NCI-H2029 (cell line): ENCODE results near the gene SLC17A5.
"Not testable (repeated sequence)": the region's sequence is repeated elsewhere in the genome, so short reads cannot be mapped to it uniquely, and the experiment has no call there.

Source experiments
- DNase-seq: peaks from one replicate; lab custom pipeline; 2025; lab: John Stamatoyannopoulos, UW

The SLC17A5 gene

DNA sequence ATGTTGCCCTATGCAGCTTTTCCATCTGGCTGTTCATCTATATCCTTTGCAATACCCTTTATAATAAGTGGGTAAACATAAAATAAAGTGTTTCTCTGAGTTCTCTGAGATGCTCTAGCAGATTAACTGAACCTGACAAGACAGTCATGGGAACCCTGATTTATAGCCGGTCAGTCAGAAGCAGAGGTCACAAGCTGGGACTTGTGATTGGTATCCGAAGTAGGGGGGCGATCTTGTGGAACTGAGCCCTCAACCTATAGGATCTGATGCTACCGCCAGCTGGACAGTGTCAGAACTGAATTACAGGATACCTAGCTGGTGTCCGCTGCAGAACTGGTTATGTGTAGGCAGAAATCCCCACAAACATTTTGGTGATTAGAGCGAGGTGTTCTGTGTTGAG lies 39.0 kb downstream of the SLC17A5 start:
- no peak for DNase-seq

DNA sequence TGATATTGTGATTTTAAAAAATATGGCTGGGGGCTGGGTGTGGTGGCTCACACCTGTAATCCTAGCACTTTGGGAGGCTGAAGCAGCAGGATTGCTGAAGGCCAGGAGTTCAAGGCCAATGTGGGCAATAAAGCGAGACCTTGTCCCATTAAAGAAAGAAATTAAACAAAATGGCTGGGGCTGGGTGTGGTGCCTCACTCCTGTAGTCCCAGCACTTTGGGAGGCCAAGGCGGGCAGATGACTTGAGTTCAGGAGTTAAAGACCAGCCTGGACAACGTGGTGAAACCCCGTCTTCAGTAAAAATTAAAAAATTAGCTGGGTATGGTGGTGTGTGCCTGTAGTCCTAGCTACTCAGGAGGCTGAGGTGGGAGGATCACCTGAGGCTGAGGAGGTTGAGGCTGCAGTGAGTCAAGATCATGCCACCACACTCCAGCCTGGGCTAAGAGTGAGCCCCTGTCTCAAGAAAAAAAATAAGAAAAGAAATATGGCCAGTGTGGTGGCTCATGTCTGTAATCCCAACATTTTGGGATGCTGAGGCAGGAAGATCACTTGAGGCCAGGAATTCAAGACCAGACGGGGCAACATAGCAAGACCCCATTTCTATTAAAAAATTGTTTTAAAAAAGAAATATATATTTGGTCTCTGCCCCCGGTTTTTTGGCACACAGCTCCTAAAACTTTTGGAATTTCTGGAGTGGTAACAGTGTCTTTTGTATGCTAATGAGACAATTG lies 39.8 kb downstream of the SLC17A5 start:
- no peak for DNase-seq

DNA sequence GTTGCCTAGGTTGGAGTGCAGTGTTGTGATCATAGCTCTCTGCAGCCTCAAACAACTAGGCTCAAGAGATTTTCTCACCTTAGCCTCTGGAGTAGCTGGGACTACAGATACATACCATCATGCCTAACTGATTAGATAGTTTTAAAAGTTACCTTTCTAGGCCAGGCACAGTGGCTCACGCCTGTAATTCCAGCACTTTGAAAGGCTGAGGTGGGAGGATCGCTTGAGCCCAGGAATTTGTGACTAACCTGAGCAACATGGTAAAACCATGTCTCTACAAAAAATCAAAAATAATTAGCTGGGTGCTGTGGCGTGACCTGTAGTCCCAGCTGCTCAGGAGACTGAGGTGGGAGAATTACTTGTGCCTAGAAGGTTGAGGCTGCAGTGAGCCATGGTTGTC lies 41.2 kb downstream of the SLC17A5 start:
- no peak for DNase-seq

DNA sequence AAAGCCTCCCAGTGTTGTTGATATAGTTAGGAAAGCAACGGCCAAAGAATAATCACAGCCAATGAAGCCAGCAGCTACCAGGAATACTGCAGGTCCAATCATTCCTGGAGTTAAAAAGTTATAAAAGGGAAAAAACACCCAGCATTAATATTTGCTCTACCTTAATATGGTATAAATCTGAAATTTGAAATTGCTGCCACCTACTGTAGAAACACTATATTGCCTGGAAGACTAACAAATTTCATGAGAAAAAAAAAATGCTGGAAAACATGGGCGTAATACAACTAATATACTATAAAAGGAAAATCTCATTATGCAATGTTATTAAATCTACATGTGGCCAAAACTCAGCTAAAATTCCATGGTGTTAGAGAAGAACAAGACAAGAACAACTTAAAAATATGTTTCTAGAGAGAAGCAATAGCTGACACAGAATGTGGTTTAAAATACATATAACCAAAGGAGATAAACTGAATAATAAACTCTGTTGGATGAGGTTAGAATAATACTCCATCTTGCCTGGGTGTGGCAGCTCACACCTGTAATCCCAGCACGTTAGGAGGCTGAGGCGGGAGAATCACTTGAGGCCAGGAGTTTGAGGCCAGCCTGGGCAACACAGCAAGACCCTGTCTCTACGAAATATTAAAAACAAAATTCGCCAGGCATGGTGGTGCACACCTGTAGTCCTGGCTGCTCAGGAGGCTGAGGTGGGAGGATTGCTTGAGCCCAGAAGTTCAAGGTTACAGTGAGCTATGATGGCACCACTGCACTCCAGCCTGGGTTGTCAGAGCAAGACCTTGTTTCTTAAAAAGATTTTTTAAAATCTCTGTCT lies 43.1 kb downstream of the SLC17A5 start:
- DNase-seq: no peak

DNA sequence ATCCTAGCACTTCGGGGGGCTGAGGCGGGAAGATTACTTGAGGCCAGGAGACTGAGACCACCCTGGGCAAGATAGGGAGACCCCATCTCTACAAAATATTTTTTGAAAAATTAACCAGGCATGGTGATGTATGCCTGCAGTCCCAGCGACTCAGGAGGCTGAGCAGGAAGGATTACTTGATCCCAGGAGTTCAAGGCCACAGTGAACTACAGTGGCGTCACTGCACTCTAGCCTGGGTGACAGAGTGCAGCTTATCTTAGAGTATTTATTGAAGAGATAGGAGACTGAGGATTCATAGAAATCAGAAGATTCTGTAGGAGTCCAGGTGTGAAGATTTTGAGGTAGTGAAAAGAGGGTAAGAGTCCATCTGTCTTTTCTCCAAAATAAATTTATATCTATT lies 45.0 kb downstream of the SLC17A5 start:
- DNase-seq: no peak

DNA sequence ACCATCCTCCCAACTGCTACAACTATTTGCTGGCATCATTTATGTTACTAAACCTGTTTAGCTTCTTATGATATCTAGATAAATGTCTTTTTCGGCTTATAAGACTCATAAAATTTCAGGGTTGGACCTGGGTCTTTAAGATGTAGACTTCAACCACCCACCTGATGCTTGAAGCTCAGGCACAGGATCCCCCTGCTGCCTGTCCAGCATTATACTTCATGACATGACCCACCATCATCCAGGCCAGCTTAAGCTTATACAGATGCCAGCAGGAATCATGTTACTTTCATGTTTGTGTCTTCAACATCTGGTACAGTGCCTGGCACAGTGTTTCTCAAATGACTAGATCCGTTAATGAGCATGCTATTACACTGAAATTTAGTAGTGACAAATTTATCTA lies 47.4 kb downstream of the SLC17A5 start:
- no peak for DNase-seq

DNA sequence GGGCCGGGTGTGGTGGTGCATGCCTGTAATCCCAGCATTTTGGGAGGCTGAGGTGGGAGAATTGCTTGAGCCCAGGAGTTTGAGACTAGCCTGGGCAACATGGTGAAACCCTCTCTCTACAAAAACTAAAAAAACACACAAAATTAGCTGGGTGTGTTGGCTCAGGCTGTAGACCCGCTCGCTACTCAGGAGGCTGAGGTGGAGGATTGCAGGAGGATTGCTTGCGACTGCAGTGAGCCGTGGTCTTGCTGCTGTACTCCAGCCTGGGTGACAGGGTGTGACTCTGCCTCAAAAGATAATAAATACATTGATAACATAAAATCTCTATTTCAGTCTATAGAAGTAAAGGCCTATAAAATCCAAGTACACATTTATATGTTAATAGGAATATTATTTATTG lies 49.3 kb downstream of the SLC17A5 start:
- no peak for DNase-seq

DNA sequence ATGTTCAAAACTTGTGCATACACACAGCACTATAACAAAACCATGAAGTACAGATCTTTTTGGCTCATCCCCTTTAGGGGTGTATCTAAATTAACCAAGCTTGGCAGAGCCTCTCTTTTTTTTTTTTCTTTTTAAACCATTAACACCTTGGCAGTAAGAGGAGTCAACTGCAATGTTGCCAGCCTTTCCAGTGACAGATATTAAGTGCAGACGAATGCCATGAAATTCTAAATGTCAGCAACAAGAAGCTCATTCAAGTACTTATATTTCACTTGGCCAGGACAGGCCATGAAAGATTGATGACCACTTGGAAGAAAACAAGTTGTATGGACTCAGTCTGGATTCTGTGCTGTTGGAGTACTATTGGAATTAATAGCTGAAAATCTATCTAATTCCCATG lies 49.8 kb downstream of the SLC17A5 start:
- DNase-seq: no peak

DNA sequence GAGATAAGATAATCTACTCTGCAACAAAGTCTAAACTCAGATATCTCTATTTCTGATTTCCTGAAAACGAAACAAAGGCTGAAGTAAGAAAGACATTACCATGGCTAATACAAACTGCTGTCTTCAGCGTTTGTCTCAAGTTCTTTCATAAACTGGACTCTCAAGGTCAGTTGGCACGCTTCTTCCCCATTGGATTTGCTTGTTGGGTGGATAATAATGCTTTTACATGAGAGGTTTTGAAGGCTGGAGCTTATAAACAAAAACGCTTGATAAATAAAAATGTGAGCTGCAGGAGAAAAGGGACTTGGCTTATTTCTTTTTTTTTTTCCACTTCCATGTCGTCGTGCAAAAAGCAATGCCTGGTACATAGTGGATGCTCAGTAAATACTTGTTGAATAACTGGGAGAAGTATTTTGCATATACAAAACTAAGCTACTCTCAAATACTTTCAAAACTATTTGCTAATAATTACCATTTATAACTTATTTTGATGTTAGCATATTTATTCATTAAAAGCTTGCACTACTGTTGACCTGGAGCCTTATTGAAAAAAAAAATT lies 67.3 kb downstream of the SLC17A5 start:
- no peak for DNase-seq

DNA sequence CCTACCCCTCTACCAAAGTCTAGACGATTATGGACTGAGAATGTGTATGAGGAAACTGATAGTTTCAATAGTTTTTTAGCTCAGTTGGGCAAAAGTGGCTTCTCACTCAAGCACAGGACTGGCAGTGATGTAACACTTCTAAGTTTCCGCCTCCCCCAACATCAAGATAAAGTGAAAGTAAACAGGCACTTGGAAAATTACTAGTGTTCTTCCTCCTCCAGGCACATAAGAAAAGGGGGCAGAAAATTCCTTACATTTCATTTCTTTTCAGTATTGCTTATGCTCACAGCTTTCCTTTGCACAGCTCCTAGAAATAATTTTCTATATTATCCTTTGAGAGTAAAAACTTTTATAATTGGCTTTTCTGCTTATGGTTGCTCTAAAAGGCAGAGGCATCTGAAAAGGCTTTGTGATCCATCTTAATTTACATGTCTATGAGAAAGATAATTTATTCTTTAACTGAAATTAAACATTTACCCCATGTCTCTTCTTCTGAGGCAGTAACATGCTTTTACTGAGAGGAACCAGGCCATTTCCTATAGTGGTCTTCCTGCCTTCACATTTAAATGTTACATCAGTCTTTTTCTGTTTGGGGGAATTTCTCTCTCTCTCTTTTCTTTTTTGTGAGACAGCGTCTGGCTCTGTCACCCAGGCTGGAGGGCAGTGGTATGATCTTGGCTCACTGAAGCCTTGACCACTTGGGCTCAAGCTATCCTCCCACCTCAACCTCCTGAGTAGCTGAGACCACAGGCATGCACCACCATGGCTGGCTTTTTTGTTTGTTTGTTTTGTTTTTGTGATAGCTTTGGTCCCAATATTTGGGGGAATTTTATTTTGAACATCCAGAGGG lies 68.0 kb downstream of the SLC17A5 start:
- DNase-seq: no peak

DNA sequence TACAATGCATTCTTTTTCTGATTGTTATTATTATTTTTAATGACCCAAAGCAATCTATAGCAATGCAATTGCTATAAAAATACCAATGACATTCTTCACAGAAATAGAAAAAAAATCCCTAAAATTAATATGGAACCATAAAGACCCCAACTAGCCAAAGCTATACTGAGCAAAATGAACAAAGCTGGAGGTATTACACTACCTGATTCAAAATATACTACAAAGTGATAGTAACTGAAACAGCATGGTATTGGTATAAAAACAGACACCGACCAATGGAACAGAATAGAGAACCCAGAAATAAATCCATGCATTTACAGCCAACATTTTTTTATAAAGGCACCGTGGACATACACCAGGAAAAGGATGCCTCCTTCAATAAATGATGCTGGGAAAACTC lies 72.5 kb downstream of the SLC17A5 start:
- no peak for DNase-seq

DNA sequence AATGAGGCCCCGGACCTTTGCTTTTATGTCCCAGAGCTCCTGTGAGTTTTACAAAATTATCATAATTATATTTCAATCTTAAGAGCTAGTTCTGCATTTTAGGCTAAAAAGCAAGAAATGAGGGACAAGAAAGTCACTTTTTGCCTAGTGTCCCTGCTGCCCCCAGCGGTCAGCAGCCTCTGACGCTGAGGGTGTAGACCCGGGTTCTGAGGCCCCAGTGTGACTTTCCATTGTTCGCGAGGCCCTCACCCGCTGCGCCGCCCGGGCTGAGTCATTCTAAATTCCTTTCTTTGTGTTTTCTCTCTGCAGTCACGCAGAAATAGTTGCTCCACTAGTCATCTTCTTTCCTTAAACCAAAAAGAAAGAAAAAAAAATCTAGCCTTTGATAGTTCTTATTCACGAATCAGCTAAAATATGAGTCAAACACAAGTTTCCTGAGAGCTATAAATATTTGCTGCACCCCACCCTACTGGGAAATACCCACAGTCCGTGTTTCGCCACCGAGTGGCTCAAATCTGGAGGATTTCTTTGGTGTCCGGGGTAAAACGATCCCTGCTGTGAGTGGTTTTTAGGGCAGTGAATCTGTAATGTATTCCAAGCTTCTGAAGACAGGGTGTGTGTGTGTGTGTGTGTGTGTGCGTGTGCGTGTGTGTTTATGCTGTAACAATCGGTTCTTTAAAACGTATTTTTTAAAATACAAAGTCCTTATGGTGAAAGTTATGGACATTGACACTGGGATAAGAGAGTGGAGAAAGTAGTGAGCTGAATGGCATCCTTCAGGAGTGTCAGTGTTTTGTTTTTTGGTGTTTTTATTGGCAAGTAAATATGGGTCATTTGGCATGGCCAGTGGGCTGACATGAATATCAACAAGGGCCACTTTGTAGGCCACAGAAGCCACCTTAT lies 73.3 kb downstream of the SLC17A5 start:
- no peak for DNase-seq

DNA sequence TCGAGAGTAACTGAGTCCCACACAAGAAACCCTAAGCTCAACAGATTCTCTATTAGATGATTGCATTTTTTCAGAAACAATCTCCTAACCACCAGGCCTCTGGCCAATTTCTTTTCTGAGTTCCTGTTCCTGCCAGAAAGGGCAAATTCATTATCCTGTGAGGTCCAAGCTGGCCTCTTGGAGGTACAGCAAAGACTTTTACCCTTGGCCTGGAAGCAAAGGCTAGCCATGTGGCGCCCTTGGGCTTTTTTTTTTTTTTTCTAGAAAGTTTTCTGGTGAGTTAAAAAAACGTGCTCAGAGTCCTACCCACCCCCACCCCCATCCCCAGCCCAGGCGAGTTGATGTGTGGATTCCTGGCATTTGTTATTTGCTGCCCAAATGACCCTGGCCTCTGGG lies 73.9 kb downstream of the SLC17A5 start:
- no peak for DNase-seq

DNA sequence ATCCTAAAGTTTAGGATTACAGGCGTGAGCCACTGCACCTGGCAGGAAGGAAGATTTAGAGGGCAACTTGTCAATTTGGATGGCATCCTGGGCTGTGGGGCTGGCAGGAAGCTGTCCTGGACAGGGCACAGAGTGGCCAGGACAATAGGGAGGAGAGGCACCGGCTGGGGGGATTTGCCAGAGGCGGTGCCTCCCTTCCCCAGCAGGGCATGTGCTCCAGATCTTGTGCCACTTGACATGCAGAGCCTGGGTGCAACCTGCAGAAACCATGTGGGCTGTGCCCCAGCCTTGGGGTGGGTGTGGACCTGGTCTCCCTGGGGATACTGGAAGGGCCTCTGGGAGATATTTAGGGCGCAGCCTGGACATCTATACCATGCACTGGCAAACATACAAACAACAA lies 74.4 kb downstream of the SLC17A5 start:
- no peak for DNase-seq

DNA sequence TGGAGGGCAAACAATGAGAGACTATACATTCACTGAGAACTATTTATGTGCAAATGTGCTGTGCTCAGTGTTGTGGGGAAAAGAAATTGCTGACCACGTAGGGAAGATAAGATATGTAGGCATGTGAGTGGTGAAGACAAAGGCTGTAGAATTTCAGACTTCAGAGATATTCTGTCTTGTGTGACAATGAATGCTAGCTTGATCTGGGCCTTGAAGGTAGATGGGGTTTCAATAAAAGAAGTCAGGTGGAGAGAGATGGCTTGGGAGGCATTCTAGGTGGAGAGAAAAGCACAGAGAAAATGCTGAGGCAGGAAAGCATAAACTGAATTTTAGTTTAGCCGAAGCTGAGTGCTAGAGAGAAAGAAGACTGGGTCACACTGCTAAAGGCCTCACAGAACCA lies 76.1 kb downstream of the SLC17A5 start:
- no peak for DNase-seq

DNA sequence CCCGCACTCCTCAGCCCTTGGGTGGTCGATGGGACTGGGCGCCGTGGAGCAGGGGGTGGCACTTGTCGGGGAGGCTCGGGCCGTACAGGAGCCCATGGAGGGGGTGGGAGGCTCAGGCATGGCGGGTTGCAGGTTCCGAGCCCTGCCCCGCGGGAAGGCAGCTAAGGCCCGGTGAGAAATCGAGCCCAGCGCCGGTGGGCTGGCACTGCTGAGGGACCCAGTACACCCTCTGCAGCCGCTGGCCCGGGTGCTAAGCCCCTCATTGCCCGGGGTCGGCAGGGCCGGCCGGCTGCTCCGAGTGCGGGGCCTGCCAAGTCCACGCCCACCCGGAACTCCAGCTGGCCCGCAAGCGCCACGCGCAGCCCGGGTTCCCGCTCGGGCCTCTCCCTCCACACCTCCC lies 81.3 kb downstream of the SLC17A5 start:
- DNase-seq: not testable (repeated sequence)

DNA sequence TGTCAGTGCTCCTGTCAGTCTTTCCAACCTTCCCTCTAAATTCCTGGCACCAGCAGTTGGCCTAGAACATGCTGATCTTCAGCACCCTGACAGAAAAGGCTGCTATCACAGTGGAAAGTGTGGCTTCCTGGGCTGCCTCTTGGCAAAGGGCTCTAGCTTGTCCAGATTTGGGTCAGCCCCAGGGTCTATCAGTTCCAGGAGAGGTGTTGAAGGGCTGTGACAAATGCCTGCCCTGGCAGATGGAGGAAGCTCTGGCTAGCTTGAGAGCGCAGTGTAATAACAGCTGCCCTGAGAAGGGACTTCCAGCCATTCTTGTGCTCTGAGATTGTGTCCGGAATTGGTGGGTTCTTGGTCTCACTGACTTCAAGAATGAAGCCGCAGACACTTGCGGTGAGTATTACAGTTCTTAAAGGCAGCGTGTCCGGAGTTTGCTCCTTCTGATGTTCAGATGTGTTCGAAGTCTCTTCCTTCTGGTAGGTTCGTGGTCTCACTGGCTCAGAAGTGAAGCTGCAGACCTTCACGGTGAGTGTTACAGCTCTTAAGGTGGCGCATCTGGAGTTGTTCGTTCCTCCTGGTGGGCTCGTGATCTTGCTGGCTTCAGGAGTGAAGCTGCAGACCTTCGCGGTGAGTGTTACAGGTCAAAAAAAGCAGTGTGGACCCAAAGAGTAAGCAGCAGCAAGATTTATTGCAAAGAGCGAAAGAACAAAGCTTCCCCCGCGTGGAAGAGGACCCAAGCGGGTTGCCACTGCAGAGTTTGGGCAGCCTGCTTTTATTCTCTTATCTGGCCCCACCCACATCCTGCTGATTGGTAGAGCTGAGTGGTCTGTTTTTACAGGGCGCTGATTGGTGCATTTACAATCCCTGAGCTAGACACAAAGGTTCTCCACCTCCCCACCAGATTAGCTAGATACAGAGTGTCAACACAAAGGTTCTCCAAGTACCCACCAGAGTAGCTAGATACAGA lies 82.3 kb downstream of the SLC17A5 start:
- DNase-seq: not testable (repeated sequence)

DNA sequence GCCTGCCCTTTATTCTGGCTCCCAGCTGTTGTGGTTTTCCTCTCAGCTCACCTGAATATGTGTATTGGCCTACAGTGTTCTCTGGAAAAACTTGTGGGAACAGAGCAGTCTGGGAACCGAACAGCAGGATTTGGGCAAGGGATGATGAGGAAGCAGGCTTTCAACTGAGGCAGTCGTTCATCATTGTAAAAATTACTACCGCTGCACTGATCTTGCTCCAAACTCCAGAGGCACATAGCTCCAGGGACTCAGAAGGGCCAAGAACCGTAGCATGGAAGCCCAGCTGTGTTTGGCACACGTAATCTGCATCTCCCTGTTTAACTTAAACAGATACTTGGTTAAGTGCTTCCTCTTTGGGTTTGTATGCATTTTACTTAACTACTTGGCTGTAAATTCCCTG lies 84.7 kb downstream of the SLC17A5 start:
- DNase-seq: no peak

DNA sequence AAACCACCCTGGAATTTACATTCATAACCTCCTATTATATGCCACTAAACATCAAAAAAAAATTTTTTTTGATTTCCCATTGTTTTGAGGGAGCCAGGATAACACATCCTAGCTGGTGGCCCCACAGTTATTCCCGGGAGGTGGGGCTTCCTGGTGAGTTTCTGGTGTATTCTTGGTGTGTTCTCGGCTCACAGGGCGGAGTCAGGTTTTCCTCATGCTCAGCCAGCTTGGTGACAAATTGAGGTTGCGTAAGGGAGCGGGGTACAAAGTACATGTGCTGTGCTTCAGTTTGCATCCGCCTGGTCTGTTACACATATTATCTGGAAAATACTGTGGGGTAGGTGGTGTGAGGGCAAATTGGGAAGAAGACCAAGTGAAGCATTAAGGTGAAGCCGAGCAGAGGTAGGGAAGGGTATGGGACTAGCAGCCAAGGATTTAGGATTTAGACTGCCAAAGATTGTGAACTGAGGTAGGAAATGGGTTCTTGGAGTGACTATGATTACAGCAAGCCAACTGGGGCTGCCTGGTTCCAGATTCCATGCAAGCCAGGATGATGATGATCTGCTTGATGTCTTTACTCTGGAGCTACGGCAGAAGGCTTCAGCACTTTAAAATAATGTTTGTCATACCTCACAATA lies 86.7 kb downstream of the SLC17A5 start:
- no peak for DNase-seq

DNA sequence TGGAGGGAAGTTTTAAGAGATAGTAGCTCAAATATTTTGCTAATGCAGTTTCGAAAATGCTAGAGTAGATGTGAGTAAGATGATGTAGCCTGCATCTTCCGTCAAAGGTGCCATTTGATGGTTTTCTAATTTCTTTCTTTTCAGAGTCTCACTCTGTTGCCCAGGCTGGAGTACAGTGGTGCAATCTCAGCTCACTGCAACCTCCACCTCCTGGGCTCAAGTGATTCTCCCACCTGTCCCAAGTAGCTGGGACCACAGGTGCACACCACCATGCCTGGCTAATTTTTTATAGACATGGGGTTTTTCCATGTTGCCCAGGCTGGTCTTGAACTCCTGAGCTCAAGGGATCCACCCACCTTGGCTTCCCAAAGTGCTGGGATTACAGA lies 87.3 kb downstream of the SLC17A5 start:
- not testable (repeated sequence) for DNase-seq
